Thyroid gland (tissue), 4 donors: Measurements from ENCODE around the gene UBE3A.

Experiments
- POLR2A ChIP-seq, 2 donors: fragments of 450-650 bp; IDR thresholded peaks; one replicate each; pipeline ENCODE4 v1.6.1; 2017; ENCODE audit warnings: antibody characterized with exemption in 2 of 2, mild to moderate bottlenecking in 2 of 2, moderate library complexity in 1 of 2
- TF ChIP-seq, protein P1 (sequence below), 6 experiments: fragments of 200-600 bp in 3 of 6; fragments of 450-650 bp in 3 of 6; sonication (generic) in 3 of 6; IDR thresholded peaks; one replicate each; pipeline ENCODE4 v1.5.1; 2016 to 2019; ENCODE audit warnings: antibody characterized with exemption in 6 of 6, mild to moderate bottlenecking in 2 of 6, inconsistent platforms in 1 of 6, moderate library complexity in 1 of 6

DNA sequence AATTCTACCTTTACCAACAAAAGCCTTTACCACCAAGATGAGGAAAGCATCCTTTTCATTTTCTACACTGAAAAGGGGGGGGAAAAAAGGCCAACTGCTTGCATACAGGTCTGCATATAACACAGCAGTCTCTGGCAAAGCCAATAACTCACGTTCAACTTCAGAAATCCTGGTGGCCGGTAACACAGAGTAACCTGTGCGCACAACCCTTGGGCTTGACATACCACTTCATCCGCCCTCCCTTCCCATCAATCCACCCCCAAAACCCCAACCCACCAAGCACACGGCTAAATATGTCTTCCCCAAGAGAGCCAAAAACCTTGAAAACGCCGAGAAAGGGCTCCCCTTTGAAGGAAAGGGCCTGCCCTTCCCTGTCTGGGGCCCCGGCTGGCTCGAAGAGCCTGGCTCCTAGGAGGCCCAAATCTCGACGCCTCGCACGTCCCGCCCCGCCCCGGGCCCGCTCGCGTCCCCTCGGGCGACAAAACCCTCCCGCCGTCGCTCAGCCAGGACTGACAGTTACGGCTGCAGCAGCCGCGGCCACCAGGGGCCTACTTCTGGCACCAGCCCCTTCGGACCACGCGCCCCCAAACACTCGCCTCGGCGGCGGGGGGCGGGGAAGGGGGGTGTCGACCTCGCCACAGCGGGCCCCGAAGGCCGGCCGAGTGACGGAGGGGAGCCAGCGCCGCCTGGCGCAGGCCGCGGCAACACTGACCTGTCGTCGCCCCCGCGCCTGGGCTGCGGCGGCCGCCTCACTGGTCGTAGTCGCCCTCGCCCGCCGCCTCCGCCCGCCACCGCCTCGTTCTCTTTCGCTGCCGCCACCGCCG is 835 bp downstream of the UBE3A start:
- TF ChIP-seq, protein P1, sequence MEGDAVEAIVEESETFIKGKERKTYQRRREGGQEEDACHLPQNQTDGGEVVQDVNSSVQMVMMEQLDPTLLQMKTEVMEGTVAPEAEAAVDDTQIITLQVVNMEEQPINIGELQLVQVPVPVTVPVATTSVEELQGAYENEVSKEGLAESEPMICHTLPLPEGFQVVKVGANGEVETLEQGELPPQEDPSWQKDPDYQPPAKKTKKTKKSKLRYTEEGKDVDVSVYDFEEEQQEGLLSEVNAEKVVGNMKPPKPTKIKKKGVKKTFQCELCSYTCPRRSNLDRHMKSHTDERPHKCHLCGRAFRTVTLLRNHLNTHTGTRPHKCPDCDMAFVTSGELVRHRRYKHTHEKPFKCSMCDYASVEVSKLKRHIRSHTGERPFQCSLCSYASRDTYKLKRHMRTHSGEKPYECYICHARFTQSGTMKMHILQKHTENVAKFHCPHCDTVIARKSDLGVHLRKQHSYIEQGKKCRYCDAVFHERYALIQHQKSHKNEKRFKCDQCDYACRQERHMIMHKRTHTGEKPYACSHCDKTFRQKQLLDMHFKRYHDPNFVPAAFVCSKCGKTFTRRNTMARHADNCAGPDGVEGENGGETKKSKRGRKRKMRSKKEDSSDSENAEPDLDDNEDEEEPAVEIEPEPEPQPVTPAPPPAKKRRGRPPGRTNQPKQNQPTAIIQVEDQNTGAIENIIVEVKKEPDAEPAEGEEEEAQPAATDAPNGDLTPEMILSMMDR (IDR thresholded peaks at IDR 0.05), result peak in 4 of 6 experiments; percentile 31 to 56 (median 44)
- TF ChIP-seq POLR2A (IDR thresholded peaks at IDR 0.05), result no peak
